Occipital lobe (tissue), 2 donors: ENCODE measurements around the gene PRKCH. TPM values are rescaled to one million over a fixed set of nuclear protein-coding genes. Genes with fewer than 3 reads are reported as not detected.
"Not testable (repeated sequence)": the region's sequence is repeated elsewhere in the genome, so short reads cannot be mapped to it uniquely, and the experiment has no call there.

Source experiments
- DNase-seq: peaks from one replicate; lab custom pipeline; 2025; lab: John Stamatoyannopoulos, UW
- total RNA-seq: library from RNA; depleted of rRNA; stranded (reverse); fragments of >200 nt; gene quantifications from one replicate; pipeline ENCODE4 v1.2.3, GENCODE V29; 2014

Gene PRKCH
- total RNA-seq, 1 donor from 2014 or later, result 21.2 TPM

- no peak for DNase-seq
These were observed 13.2 kb upstream of the PRKCH start for GRCh38 chr14:61308198-61308597.

GRCh38 chr14:61308701-61309100 is 12.7 kb upstream of the PRKCH start:
- not testable (repeated sequence) for DNase-seq

DNA sequence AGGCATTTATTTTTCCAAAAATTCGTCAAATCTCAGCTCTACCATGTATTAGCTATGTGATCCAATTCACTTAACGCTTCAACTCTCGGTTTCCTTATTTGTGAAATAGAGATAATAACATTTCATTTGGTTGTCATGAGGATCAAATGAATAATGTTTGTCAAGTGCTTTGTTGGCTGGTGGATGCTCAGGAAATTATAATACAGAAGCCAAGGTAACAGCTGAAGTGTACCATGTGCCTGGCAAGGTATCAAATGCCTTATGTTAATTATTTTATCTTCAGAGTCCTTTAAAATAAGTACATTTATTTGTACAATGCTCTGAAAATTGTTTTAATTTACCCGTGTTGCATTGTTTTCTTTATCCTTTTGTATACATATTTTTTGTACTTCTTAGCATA is 6.1 kb upstream of the PRKCH start:
- no peak for DNase-seq

DNA sequence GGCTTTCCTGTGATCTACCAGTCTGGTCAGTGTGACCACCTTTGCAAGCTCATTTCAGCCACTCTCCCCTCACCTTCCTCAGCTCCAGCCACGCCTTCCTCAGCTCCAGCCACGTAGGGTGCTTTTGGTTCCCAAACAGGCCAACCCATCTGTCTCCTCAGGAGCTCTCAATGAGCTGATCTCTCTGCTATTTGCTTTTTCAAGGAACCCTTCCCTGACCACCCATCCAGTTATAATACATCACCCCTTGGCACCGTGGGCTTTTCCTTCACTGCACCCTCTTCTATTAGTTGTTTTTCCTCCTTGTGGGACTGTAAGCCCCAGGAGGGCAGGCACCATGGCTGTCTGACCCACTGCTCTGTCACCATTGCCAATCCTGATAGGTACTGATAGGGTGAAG is 2.3 kb upstream of the PRKCH start:
- DNase-seq, result no peak

DNA sequence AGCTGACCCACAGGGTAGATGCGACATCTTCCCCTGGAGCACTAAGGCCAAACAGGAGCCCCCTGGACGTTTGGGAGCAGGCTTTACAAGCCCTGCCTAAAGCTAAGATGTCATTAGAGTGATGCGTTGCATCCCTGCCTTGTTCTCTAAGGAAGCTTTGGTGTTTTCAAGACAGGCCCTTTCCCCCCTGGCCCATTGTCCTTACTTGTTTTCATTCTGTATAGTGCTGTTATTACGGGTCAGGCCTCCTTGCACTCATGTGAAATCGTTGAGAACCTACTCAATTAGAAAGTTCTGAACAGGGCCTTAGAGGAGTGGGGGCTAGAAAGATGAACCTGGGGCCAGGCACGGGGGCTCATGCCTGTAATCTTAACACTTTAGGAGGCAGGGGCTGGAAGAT is 1.7 kb upstream of the PRKCH start:
- no peak for DNase-seq

DNA sequence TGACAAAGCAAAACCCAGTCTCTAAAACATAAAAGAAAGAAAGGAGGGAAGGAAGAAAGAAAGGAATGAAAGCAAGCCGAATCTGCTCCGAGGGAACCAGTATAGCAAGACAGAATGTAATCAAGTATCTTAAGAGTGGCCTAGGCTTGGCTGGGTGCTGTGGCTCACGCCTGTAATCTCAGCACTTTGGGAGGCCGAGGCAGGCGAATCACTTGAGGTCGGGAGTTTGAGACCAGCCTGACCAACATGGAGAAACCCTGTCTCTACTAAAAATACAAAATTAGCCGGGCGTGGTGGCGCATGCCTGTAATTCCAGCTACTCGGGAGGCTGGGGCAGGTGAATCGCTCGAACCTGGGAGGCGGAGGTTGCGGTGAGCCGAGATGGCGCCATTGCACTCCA is 1.2 kb upstream of the PRKCH start:
- not testable (repeated sequence) for DNase-seq

GRCh38 chr14:61320806-61321384 is 484 bp upstream of the PRKCH start:
- no peak for DNase-seq

GRCh38 chr14:61322011-61322798 is 826 bp downstream of the PRKCH start:
- no peak for DNase-seq

DNA sequence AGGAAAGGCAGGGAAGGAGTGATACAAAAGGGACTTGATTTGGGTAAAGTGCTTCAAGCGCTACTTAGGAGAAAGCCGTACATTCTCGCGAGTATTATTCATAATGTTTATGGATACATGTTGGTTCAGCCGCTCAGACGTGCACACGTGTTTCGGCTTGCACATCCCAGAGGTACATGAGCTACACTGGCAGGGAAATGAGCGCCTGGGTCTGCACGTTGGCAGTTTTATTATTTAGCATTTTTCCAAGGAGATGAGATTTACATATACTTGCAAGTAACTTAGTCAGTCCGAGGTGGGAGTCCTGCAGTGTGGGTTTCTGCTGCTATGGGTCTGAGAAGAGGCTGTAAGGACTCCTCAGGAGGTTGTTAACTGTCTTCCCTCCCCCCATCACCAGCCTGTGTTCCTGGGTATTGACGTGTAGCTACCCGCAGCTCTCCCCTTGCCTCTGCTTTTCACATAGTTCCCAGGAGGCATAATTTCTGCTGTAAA is 1.5 kb downstream of the PRKCH start:
- DNase-seq, result no peak

DNA sequence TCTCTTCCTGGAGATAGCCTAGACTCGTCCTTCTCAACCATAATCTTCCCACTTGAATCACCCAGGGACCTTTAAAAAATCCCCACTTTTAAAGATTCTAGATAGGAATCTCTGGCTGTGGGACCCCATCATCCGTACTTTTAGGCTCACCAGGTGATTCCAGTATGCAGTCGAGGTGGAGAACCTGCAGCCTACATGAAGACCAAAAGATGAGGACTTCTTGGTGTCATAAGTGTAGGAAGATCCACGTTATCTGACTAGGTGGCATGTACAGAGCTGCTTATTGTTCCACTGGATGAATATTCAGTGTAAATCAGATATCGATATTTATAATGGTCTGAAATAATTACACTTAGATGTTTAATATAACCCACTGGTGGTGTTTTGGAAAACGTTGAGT is 2.6 kb downstream of the PRKCH start:
- DNase-seq, result no peak

DNA sequence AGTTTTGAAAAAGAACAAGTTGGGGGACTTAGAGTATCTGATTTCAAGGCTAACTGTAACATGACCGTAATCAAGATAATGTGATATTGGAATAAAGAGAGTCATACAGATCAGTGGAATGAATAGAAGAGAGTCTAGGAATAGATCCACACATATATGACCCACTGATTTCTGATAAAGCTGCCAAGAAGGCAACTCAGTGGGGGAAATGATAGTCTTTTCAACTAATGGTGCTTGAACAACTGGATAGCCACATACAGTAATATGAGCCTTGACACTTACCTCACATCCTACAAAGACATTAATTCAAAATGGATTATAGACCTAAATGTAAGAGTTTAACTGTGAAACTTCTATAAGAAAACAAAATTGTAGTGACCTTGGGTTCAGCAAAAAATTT is 3.8 kb downstream of the PRKCH start:
- DNase-seq, result no peak

DNA sequence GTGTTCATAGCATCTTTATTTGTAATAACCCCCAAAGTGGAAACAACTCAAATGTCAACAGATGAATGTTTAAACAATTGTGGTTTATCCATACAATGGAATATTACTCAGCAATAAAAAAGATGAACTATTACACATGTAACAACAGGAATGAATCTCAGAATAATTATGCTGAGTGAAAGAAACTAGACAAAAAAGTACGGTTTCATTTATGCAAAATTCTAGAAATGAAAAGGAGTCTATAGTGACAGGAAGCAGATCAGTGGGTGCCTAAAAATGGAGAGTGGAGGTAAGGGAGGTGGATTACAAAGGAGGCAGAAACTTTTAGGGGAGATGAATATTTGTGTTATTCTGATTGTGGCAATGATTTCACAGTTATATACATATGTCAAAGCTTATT is 4.8 kb downstream of the PRKCH start:
- no peak for DNase-seq

DNA sequence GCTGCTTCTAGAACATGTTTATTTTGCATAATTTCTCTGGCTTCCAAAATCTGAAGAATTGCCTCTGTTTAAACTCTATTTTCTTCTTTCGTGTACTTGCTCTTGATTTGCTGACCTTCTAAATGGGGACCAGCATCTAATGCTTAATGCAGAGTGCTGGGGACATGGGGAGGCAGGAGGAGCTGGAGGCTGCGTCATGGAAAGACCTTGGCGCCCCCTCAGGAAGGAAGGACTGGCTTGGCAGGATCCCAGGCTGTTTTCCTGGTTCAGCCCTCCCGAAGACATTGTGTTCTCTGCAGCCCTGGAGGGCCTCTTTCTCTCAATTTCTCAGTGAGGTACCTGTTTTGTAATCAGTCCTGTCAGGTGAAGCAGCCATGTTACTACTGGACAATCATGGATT is 5.5 kb downstream of the PRKCH start:
- no peak for DNase-seq

- no peak for DNase-seq
These were observed 7.4 kb downstream of the PRKCH start for GRCh38 chr14:61328626-61329262.

GRCh38 chr14:61329478-61330051 is 8.2 kb downstream of the PRKCH start:
- DNase-seq, result no peak

- DNase-seq, result no peak
These were observed 9.1 kb downstream of the PRKCH start for GRCh38 chr14:61330511-61330910.

DNA sequence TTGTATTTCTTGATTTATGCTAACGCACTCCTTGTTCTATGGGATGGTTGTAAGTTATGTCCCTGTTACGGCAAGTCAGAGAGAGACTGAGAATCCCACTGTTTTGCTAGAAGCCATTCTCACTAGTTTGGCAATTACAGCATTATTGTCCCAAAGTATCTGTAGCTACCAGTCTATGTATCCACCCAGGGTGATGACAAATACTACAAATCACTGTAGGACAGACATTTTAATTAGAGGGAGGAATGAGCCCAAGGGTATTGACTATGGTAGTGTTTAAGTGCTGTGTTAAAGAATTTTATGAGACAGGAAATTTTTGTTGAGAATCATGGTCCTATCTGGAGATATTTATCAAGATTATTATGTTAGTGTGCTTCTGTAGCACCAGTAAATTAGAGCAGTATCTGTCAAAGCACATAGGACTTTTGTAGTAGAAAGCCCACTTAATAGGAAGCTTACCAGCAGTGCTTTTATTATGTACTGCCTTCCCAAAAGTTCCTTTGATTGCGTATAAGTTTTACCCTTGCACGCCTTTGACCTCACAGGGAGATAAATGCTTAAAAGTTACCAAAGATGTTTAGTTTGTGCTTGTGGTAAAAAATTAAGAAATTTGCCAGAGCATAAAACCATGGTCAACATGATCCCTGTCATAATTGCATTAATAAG is 10.7 kb downstream of the PRKCH start:
- no peak for DNase-seq

DNA sequence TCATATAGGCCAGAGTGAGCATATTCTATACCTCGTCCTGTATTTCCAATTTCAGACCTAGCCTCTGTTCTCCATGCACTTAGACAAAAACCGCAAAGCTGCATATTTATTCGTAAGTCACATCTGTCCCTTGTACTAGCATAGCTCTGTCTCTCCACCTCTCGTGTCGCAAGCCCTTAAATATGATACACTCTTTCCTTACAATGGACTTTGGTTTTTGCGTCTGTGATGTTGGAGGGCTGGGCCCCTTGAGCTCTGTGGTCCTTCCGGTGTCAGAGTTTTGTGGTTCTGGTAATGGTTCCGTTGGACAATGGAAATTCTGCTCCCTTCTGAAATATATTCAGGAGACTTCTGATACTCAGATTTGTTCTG is 11.3 kb downstream of the PRKCH start:
- no peak for DNase-seq

- no peak for DNase-seq
These were observed 11.7 kb downstream of the PRKCH start for GRCh38 chr14:61333087-61333486.

DNA sequence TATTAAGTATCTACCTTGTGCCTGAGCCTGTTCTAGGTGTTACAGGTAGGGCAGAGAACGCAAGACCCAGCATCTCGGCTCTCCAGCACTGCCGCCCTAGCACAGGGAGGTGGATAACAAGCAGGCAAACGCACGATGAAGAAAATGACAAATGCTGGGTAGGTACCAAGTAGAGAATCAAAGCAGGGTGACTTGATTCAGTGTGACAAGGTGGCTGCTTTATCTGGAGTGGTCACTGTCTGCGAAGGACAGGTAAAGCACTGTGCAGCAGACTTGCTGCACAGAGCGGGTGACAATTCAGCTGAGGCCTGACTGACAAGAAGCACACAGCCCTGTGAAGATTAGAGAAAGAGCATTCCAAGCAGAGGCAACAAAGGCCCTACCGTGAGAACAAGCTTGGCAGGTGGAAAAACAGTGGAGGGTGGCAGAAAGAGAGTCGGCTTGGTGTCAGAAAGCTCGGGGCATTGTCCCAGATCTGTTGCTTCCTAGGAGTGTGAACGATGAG is 12.9 kb downstream of the PRKCH start:
- no peak for DNase-seq

GRCh38 chr14:61335049-61335448 is 13.7 kb downstream of the PRKCH start:
- DNase-seq, result no peak
